HFF-Myc (cell line): ENCODE measurements around the gene F7.

Source experiments
- DNase-seq: peaks from one replicate; pipeline ENCODE4 v3.0.0-alpha.2; 2011; ENCODE audit warnings: low read depth; ENCODE audit errors: extremely low read depth
- H3K4me3 ChIP-seq: replicated peaks from 2 replicates; pipeline ENCODE4 v1.5.1; 2011; ENCODE audit warnings: low read depth, mild to moderate bottlenecking, control low read depth, low read length
- TF ChIP-seq, protein P1 (sequence below): IDR thresholded peaks from 2 replicates; pipeline ENCODE4 v1.5.1; 2012; ENCODE audit warnings: mild to moderate bottlenecking, low read depth, low read length, control low read depth; ENCODE audit errors: missing control alignments

Gene F7

DNA sequence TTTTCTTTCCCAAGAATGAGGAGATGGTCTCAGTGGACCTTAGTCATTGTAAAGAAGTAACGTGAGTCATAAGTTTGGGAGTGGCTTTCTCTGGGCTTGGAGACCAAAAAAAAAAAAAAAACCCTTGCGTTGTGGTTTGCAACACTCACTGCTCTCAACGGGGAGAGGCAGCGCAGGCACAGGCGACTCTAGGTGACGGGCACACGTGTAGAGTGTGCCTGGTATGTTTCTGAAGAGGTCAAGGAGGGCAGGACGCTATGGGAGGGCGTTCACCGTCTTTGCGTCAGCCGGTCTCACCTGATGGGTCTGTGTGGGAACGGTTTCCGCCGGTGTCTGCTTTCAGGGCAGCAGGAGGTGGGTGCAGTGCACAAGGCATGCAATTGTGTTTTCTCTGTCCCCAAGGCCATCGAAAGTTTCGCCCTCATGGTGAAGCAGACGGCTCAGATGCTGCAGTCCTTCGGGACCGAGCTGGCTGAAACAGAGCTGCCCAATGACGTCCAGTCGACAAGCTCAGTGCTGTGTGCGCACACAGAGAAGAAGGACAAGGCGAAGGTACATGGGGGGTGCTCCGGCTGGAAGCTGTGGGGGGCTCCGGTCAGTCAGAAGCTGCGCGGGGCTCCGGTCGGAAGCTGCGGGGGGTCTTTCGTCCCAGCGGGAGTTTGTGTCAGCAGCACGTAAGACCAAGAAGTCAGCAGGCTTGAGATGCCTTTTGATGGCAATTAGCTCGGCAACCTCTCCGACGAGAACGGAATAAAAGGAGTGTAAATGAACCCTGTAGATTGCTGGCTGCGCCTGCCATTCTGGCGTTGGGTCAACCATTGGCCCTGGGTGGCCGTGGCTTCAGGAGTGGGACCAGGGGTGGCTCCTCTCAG is 40.8 kb upstream of the F7 start:
- TF ChIP-seq, protein P1, sequence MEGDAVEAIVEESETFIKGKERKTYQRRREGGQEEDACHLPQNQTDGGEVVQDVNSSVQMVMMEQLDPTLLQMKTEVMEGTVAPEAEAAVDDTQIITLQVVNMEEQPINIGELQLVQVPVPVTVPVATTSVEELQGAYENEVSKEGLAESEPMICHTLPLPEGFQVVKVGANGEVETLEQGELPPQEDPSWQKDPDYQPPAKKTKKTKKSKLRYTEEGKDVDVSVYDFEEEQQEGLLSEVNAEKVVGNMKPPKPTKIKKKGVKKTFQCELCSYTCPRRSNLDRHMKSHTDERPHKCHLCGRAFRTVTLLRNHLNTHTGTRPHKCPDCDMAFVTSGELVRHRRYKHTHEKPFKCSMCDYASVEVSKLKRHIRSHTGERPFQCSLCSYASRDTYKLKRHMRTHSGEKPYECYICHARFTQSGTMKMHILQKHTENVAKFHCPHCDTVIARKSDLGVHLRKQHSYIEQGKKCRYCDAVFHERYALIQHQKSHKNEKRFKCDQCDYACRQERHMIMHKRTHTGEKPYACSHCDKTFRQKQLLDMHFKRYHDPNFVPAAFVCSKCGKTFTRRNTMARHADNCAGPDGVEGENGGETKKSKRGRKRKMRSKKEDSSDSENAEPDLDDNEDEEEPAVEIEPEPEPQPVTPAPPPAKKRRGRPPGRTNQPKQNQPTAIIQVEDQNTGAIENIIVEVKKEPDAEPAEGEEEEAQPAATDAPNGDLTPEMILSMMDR, result no peak
- no peak overlapping the region for H3K4me3 ChIP-seq
- DNase-seq, result no peak

- TF ChIP-seq, protein P1, result no peak
- no peak overlapping the region for H3K4me3 ChIP-seq
- no peak for DNase-seq
Measured at GRCh38 chr13:113065406-113066141, 40.0 kb upstream of the F7 start.

DNA sequence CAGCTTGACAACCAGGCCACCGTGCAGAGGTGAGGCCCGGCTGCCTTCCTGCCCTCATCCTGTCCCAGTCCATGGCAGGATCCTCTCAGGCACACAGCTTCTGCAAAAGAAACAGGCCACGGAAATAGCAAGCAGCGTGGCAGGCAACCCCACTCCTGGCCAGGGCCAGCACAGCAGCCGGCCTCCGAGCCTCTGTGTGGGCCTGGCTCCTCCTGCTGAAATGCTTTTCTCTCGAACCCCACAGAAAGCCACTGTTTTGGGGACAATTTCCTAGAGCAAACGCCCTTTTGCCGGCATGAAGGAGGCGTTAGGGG is 39.5 kb upstream of the F7 start:
- TF ChIP-seq, protein P1, result no peak
- H3K4me3 ChIP-seq, result no peak overlapping the region
- DNase-seq, result no peak

DNA sequence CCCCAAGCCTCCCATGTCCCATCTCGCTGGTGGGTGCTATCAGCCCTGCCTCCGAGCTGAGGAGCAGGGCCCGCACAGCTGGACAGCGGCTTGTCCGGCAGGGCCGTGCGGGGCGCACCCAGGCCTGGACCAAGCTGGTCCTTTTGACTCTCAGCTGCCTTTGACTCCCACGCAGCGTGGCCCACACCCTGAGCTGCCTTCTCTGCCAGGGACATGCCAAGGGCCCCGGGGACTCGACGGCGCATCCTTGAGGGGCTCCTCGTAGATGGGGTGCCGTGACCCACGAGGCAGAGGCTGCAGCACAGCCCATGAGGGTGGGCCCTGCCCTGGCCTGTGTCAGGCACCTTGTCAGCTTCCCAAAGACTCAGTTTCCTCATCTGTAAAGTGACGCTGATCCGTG is 38.8 kb upstream of the F7 start:
- DNase-seq, result no peak
- H3K4me3 ChIP-seq, result no peak overlapping the region
- TF ChIP-seq, protein P1, result no peak

- DNase-seq, result no peak
- no peak overlapping the region for H3K4me3 ChIP-seq
- TF ChIP-seq, protein P1, result no peak
Measured at GRCh38 chr13:113069861-113070805, 35.5 kb upstream of the F7 start.

DNA sequence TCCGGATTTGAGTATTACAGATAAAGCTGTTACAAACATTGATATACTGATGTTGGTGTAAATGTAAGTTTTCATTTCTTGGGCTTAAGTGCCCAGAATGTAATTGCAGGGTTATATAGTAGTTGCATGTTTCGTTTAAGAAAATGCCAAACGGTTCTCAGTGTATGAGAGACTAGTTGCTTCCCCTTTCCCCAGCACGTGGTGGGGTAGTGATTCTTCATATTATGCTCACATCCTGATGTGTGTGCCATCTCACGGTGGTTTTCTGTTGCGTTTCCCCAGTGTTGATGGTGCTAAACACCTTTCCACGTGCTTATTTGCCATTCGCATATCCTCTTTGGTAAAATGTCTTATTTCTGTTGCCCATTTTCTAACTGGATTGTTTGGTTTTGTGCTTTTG is 34.7 kb upstream of the F7 start:
- no peak for DNase-seq
- H3K4me3 ChIP-seq, result no peak overlapping the region
- TF ChIP-seq, protein P1, result no peak
